ENCODE results near the gene OR6Y1.

The OR6Y1 gene

GRCh38 chr1:158520955-158521665 lies 33.1 kb downstream of the OR6Y1 start:
- no peak for TF ChIP-seq MAX (IDR thresholded peaks at IDR 0.05)
- no peak for TF ChIP-seq EP300 (IDR thresholded peaks at IDR 0.05; ENCODE audit: borderline replicate concordance)
- no peak for TF ChIP-seq YY1 (IDR thresholded peaks at IDR 0.05; ENCODE audit: low read depth)

- TF ChIP-seq EGR1 (IDR thresholded peaks at IDR 0.05) (no peak), NFIC (IDR thresholded peaks at IDR 0.05) (no peak), ZBTB7A (IDR thresholded peaks at IDR 0.05; ENCODE audit: low read depth) (no peak), CREB1 (IDR thresholded peaks at IDR 0.05; ENCODE audit: low read depth) (no peak), TEAD4 (IDR thresholded peaks at IDR 0.05) (no peak), TAF1 (IDR thresholded peaks at IDR 0.05; ENCODE audit: low read depth) (no peak), YY1 (IDR thresholded peaks at IDR 0.05; ENCODE audit: low read depth) (no peak), FOXM1 (IDR thresholded peaks at IDR 0.05; ENCODE audit: borderline replicate concordance, low read depth) (no peak)
These were observed 34.2 kb downstream of the OR6Y1 start for GRCh38 chr1:158520021-158520420.

- TF ChIP-seq ZBTB7A (IDR thresholded peaks at IDR 0.05; ENCODE audit: low read depth) (no peak), NFIC (IDR thresholded peaks at IDR 0.05) (no peak), RAD21 (IDR thresholded peaks at IDR 0.05; ENCODE audit: low read depth) (no peak), TAF1 (IDR thresholded peaks at IDR 0.05; ENCODE audit: low read depth) (no peak), YY1 (IDR thresholded peaks at IDR 0.05; ENCODE audit: low read depth) (no peak), CEBPB (IDR thresholded peaks at IDR 0.05) (no peak)
These were observed 37.2 kb downstream of the OR6Y1 start for GRCh38 chr1:158516966-158517365.

- TF ChIP-seq RAD21 (IDR thresholded peaks at IDR 0.05; ENCODE audit: low read depth) = no peak
- TF ChIP-seq MAX (IDR thresholded peaks at IDR 0.05) = no peak
These were observed 44.6 kb downstream of the OR6Y1 start for GRCh38 chr1:158509471-158510156.

- TF ChIP-seq TCF12 (IDR thresholded peaks at IDR 0.05; ENCODE audit: low read depth) (no peak), CEBPB (IDR thresholded peaks at IDR 0.05) (no peak), TEAD4 (IDR thresholded peaks at IDR 0.05) (no peak), FOXM1 (IDR thresholded peaks at IDR 0.05; ENCODE audit: borderline replicate concordance, low read depth) (no peak), EP300 (IDR thresholded peaks at IDR 0.05; ENCODE audit: borderline replicate concordance) (no peak), ZBTB7A (IDR thresholded peaks at IDR 0.05; ENCODE audit: low read depth) (no peak), NFIC (IDR thresholded peaks at IDR 0.05) (no peak), USF1 (IDR thresholded peaks at IDR 0.05) (no peak), EGR1 (IDR thresholded peaks at IDR 0.05) (no peak), RAD21 (IDR thresholded peaks at IDR 0.05; ENCODE audit: low read depth) (no peak), YY1 (IDR thresholded peaks at IDR 0.05; ENCODE audit: low read depth) (no peak), REST (IDR thresholded peaks at IDR 0.05; ENCODE audit: low read depth) (no peak), TAF1 (IDR thresholded peaks at IDR 0.05; ENCODE audit: low read depth) (no peak), CREB1 (IDR thresholded peaks at IDR 0.05; ENCODE audit: low read depth) (no peak), MAX (IDR thresholded peaks at IDR 0.05) (no peak)
These were observed 46.7 kb downstream of the OR6Y1 start for GRCh38 chr1:158507511-158507910.

GRCh38 chr1:158506369-158506987 lies 47.7 kb downstream of the OR6Y1 start:
- TF ChIP-seq EP300 (IDR thresholded peaks at IDR 0.05; ENCODE audit: borderline replicate concordance) (no peak), RAD21 (IDR thresholded peaks at IDR 0.05; ENCODE audit: low read depth) (peak; percentile 46)

GRCh38 chr1:158496374-158496773 lies 57.8 kb downstream of the OR6Y1 start:
- no peak for TF ChIP-seq USF1 (IDR thresholded peaks at IDR 0.05)
- TF ChIP-seq MAX (IDR thresholded peaks at IDR 0.05) = no peak
- TF ChIP-seq RAD21 (IDR thresholded peaks at IDR 0.05; ENCODE audit: low read depth) = 0 out of 2 replicates have a peak, but pooled peaks have one; percentile 11
